NB4 (cell line): ENCODE results near the gene ADCYAP1.

Source experiments
- DNase-seq: peaks from one replicate; pipeline ENCODE4 v3.0.0; 2010; ENCODE audit warnings: low read depth
- H3K4me3 ChIP-seq: one replicate; pipeline ENCODE4 v1.5.1; 2011; ENCODE audit warnings: mild to moderate bottlenecking, low read depth, low read length, moderate library complexity
- CTCF ChIP-seq: IDR thresholded peaks from one replicate; pipeline ENCODE4 v1.5.1; 2012; ENCODE audit warnings: low read depth, low read length
- MYC ChIP-seq: IDR thresholded peaks from 2 replicates; pipeline ENCODE4 v1.6.1; 2011; ENCODE audit warnings: low read depth, low read length
- POLR2A ChIP-seq: IDR thresholded peaks from 2 replicates; pipeline ENCODE4 v1.6.1; 2011; ENCODE audit warnings: mild to moderate bottlenecking; ENCODE audit not compliant: insufficient read length; ENCODE audit errors: extremely low read depth
- TF ChIP-seq, protein P1 (sequence below): IDR thresholded peaks from 2 replicates; pipeline ENCODE4 v1.6.1; 2011; ENCODE audit warnings: low read depth, low read length

Gene ADCYAP1

GRCh38 chr18:907885-908757 lies 3.5 kb downstream of the ADCYAP1 start:
- TF ChIP-seq POLR2A (no peak), MYC (no peak), CTCF (no peak)
- TF ChIP-seq, protein P1, sequence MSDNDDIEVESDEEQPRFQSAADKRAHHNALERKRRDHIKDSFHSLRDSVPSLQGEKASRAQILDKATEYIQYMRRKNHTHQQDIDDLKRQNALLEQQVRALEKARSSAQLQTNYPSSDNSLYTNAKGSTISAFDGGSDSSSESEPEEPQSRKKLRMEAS, result no peak
- no peak for DNase-seq
- H3K4me3 ChIP-seq, result no peak overlapping the region

GRCh38 chr18:908758-909724 lies 4.4 kb downstream of the ADCYAP1 start:
- TF ChIP-seq, protein P1, result no peak
- TF ChIP-seq POLR2A (no peak), CTCF (no peak), MYC (no peak)
- no peak overlapping the region for H3K4me3 ChIP-seq
- no peak for DNase-seq

DNA sequence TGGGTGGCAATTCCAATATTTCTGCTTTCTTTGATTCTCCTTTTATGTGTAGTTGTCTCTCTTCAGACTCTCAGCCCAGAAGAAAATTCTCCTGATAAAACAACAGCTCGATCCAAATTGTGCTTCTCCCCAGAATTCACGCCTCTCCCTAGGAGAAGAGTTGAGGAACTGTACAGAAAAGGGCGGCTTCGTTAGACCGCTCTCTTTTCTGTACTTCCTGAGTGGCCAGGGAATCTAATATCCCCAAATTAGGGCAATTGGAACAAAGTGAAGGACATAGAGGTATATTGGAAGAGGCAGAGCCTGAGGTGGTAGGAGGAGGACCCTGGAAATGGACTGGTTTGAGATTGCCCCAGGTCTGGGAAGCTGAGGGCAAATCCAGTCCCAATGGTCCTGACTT lies 5.6 kb downstream of the ADCYAP1 start:
- DNase-seq, result no peak
- H3K4me3 ChIP-seq, result no peak overlapping the region
- no peak for TF ChIP-seq POLR2A
- no peak for TF ChIP-seq MYC
- TF ChIP-seq, protein P1, result no peak
- TF ChIP-seq CTCF, result no peak

DNA sequence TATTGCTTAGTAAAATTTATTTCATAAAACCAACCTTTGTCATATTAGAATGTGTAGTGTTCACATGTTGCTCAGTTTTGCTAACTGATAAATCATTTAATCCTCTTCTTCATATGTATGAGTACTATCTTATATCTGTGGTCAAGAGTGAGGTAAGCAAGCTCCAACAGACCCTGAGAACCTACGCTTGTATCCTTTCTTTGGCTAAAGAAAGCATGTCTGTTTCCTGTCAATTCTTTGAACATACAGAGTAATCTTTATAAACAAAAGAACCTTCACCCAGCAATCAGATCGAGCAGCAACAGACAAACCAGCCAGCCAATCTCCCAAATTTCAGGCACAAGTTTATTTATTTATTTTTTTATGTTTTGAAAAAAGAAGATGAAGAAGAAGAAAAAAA lies 6.4 kb downstream of the ADCYAP1 start:
- no peak overlapping the region for H3K4me3 ChIP-seq
- TF ChIP-seq MYC, result no peak
- TF ChIP-seq, protein P1, result no peak
- TF ChIP-seq CTCF, result no peak
- no peak for TF ChIP-seq POLR2A
- DNase-seq, result no peak

DNA sequence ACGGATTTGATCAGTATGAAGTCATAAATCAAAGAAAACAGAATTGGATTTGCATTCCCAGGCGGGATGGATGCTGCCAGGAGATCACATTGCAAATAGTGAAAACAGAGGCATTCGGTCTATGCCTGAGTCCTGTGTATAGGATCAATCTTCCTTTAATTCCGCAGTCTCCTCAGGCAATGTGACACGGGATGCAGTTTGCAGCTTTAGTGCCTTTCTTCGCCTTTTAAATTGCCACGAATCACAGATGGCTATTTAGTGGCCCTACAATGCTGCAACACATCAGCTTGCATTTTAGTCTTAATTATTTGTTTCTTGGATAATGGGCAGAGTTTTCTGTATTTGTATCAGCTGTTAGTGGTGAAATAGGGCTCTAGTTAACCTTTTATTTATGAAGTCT lies 6.8 kb downstream of the ADCYAP1 start:
- H3K4me3 ChIP-seq, result no peak overlapping the region
- no peak for DNase-seq
- no peak for TF ChIP-seq CTCF
